NCI-H345 (cell line): Measurements from ENCODE around the gene GYPE.
"Not testable (repeated sequence)": the region's sequence is repeated elsewhere in the genome, so short reads cannot be mapped to it uniquely, and the experiment has no call there.

Experiments used
- DNase-seq: peaks from one replicate; lab custom pipeline; 2025; lab: John Stamatoyannopoulos, UW

The GYPE gene

GRCh38 chr4:143905440-143905839 is at the start of gene GYPE:
Gene GYPE, minus strand, starts transcription at chr4:143905559. Its CDS starts 52 bp downstream, at chr4:143905507.
- DNase-seq, result not testable (repeated sequence)

DNA sequence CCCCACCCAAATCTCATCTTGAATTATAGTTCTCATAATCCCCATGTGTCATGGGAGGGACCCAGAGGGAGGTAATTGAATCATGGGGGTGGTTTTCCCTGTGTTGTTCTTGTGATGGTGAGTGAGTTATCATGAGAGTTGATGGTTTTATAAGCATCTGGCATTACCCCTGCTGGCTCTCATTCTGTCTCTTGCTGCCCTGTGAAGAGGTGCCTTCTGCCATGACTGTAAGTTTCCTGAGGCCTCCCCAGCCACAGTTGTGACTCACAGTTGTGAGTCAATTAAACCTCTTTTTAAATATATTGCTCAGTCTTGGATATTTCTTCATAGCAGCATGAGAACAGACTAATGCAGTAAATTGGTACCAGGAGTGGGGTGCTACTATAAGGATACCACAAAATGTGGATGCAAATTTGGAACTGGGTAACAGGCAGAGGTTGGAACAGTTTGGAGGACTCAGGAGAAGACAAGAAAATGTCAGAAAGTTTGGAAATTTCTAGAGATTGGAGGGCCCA is 46.2 kb upstream of the GYPE start:
- DNase-seq, result not testable (repeated sequence)

DNA sequence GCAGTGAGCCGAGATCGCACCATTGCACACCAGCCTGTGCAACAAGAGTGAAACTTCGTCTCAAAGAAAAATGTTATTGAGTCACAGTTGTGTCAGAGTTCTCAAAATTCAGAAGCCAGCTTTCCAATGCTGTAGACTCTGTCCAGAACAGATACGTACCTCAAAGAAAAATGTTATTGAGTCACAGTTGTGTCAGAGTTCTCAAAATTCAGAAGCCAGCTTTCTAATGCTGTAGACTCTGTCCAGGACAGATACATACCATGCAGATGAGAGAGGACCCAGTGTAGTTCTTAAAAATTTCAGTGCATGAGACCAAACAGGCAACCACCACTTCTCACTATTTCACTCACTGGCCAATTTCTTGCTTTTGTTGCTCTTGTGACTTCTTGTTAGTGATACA is 45.6 kb upstream of the GYPE start:
- not testable (repeated sequence) for DNase-seq

DNA sequence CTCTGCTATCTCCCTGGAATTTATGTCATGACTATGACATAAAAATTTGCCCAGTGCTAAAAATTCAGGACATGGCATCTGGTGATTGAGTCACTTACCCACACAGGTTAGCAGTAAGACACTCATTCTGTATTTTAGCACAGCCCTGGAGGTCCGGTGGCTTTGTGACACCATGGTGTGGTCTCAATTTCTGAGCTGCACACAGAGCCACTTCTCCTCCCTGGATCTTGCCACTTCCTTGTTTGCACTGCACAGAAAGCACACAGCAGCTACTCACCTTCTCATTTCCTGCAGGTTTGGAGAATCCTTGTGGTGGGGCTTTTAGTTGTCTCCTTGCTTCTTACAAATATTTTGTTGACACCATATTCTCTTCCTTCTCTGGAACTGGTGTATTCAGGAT is 44.8 kb upstream of the GYPE start:
- not testable (repeated sequence) for DNase-seq

GRCh38 chr4:143947493-143947892 is 42.1 kb upstream of the GYPE start:
- not testable (repeated sequence) for DNase-seq

GRCh38 chr4:143940708-143941107 is 35.3 kb upstream of the GYPE start:
- DNase-seq, result not testable (repeated sequence)

- no peak for DNase-seq
Measured at GRCh38 chr4:143939528-143939927, 34.2 kb upstream of the GYPE start.

- DNase-seq, result not testable (repeated sequence)
Measured at GRCh38 chr4:143938890-143939289, 33.5 kb upstream of the GYPE start.

- no peak for DNase-seq
Measured at GRCh38 chr4:143921181-143921580, 15.8 kb upstream of the GYPE start.

DNA sequence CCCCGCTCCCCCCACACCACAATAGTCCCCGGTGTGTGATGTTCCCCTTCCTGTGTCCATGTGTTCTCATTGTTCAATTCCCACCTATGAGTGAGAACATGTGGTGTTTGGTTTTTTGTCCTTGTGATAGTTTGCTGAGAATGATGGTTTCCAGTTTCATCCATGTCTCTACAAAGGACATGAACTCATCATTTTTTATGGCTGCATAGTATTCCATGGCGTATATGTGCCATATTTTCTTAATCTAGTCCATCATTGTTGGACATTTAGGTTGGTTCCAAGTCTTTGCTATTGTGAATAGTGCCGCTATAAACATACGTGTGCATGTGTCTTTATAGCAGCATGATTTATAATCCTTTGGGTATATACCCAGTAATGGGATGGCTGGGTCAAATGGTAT is 11.1 kb upstream of the GYPE start:
- DNase-seq, result not testable (repeated sequence)

GRCh38 chr4:143912478-143912877 is 7.1 kb upstream of the GYPE start:
- DNase-seq, result not testable (repeated sequence)

GRCh38 chr4:143911528-143912417 is 6.4 kb upstream of the GYPE start:
- not testable (repeated sequence) for DNase-seq

- DNase-seq, result not testable (repeated sequence)
Measured at GRCh38 chr4:143910906-143911305, 5.5 kb upstream of the GYPE start.

GRCh38 chr4:143907811-143908210 is 2.5 kb upstream of the GYPE start:
- DNase-seq, result peak; percentile 3

- not testable (repeated sequence) for DNase-seq
Measured at GRCh38 chr4:143904431-143904830, 928 bp downstream of the GYPE start.

- not testable (repeated sequence) for DNase-seq
Measured at GRCh38 chr4:143890323-143890722, 15.0 kb downstream of the GYPE start.

- DNase-seq, result not testable (repeated sequence)
Measured at GRCh38 chr4:143888189-143888588, 17.2 kb downstream of the GYPE start.

DNA sequence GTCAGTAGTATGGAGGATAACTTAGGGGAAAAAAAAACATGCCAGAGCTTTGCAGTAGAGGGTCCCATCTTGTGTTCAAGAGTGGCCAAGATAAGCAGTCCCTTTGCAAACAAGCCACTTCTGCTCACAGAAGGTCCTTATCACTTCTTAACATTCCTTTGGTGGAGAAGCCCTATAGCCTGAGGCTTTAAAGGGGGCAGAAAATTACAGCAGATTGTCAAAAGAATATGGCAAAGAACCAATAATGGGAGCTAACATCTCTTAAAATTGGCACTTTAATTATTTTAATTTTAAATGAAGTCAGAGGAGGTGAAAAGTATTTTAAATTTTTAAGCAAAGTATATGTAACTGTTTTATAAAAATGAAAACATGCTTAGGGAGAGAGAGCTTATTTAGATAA is 20.4 kb downstream of the GYPE start:
- DNase-seq, result not testable (repeated sequence)

- DNase-seq, result no peak
Measured at GRCh38 chr4:143883529-143883928, 21.8 kb downstream of the GYPE start.

- no peak for DNase-seq
Measured at GRCh38 chr4:143882892-143883291, 22.5 kb downstream of the GYPE start.

DNA sequence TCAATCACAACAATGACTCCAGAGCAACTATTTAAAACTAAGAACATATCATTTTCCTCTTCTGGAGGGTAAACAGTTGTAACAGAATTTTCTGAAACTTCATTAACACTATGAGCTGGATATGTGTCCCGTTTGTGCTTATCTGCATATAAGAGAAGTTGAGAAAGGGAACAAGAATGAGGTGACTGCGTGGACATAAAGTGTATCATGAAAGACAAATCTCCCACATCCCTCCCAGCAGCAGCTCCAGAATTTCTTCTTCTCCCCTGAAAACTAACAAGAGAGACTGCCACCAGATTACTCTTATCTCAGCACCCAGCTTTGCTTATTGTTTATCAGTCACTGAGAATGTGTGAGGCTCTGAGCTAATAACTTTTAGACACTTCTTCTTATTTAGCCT is 25.8 kb downstream of the GYPE start:
- DNase-seq, result not testable (repeated sequence)

DNA sequence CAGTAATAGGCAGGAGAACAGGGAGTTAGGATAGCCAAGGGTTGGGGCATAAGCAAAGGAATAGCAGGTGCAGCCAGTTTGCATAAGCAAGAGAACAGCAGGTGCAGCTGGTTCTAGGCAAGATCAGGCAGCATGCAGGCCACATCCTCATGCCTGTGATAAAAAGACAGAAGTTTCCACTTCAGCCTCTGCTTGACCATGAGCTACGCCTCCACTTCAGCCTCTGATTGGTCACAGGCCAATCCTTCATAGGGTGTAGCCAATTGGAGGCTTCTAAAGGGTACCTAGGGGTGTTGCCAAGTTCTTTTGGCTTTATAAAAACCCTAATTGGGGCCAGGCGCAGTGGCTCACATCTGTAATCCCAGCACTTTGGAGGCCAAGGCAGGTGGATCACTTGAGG is 30.0 kb downstream of the GYPE start:
- not testable (repeated sequence) for DNase-seq

- not testable (repeated sequence) for DNase-seq
Measured at GRCh38 chr4:143870523-143871268, 34.7 kb downstream of the GYPE start.
